ENCODE data around the gene SSTR5. TPM values are rescaled to one million over a fixed set of nuclear protein-coding genes. Genes with fewer than 3 reads are reported as not detected.

The SSTR5 gene
- total and polyA plus RNA-seq, 2 experiments from 2014 or later: not detected

- Histone ChIP-seq H3K4me3 (no peak overlapping the region), H3K27ac (no peak overlapping the region), H3K9me3 (ENCODE audit: low read depth) (no peaks in the 10 kb centered on the region), H3K36me3 (no peaks in the 10 kb centered on the region), H3K4me1 (ENCODE audit: low read depth) (no peaks in the 10 kb centered on the region), H3K27me3 (no peaks in the 10 kb centered on the region)
- TF ChIP-seq CTCF (IDR thresholded peaks at IDR 0.05; ENCODE audit: low read depth, low read length): no peak
- DNase-seq (ENCODE audit: low read depth in 1 of 2, low spot score in 1 of 2): no peak
Measured at GRCh38 chr16:1052721-1053120, 19.8 kb upstream of the SSTR5 start.

- no peak overlapping the region for H3K4me3 ChIP-seq
- H3K27ac ChIP-seq: no peak overlapping the region
- no peak for TF ChIP-seq CTCF (IDR thresholded peaks at IDR 0.05; ENCODE audit: low read depth, low read length)
- H3K36me3 ChIP-seq: no peaks in the 10 kb centered on the region
- no peak for DNase-seq (ENCODE audit: low read depth in 1 of 2, low spot score in 1 of 2)
- H3K4me1 ChIP-seq (ENCODE audit: low read depth): no peaks in the 10 kb centered on the region
- H3K9me3 ChIP-seq (ENCODE audit: low read depth): no peaks in the 10 kb centered on the region
- no peaks in the 10 kb centered on the region for H3K27me3 ChIP-seq
Measured at GRCh38 chr16:1053121-1053521, 19.4 kb upstream of the SSTR5 start.

GRCh38 chr16:1053700-1054368, 18.7 kb upstream of the SSTR5 start:
- no peaks in the 10 kb centered on the region for H3K36me3 ChIP-seq
- no peak for DNase-seq (ENCODE audit: low read depth in 1 of 2, low spot score in 1 of 2)
- H3K4me3 ChIP-seq: no peak overlapping the region
- H3K27me3 ChIP-seq: no peaks in the 10 kb centered on the region
- TF ChIP-seq CTCF (IDR thresholded peaks at IDR 0.05; ENCODE audit: low read depth, low read length): no peak
- no peaks in the 10 kb centered on the region for H3K9me3 ChIP-seq (ENCODE audit: low read depth)
- H3K27ac ChIP-seq: no peak overlapping the region
- no peaks in the 10 kb centered on the region for H3K4me1 ChIP-seq (ENCODE audit: low read depth)

GRCh38 chr16:1054660-1055556, 17.6 kb upstream of the SSTR5 start:
- H3K9me3 ChIP-seq (ENCODE audit: low read depth): no peaks in the 10 kb centered on the region
- H3K27ac ChIP-seq: no peak overlapping the region
- H3K4me3 ChIP-seq: no peak overlapping the region
- TF ChIP-seq CTCF (IDR thresholded peaks at IDR 0.05; ENCODE audit: low read depth, low read length): peak; percentile 85
- peak; percentile 67 to 86 for DNase-seq (ENCODE audit: low read depth in 1 of 2, low spot score in 1 of 2)
- H3K36me3 ChIP-seq: no peaks in the 10 kb centered on the region
- H3K4me1 ChIP-seq (ENCODE audit: low read depth): no peaks in the 10 kb centered on the region
- H3K27me3 ChIP-seq: no peaks in the 10 kb centered on the region

- H3K4me1 ChIP-seq (ENCODE audit: low read depth): no peaks in the 10 kb centered on the region
- no peak for DNase-seq (ENCODE audit: low read depth in 1 of 2, low spot score in 1 of 2)
- H3K27me3 ChIP-seq: no peaks in the 10 kb centered on the region
- H3K27ac ChIP-seq: no peak overlapping the region
- no peaks in the 10 kb centered on the region for H3K36me3 ChIP-seq
- no peak for TF ChIP-seq CTCF (IDR thresholded peaks at IDR 0.05; ENCODE audit: low read depth, low read length)
- H3K9me3 ChIP-seq (ENCODE audit: low read depth): no peaks in the 10 kb centered on the region
- no peak overlapping the region for H3K4me3 ChIP-seq
Measured at GRCh38 chr16:1055557-1055924, 17.0 kb upstream of the SSTR5 start.

All from cardiac muscle cell (in vitro differentiated cells and primary cell).